ENCODE measurements around the gene RAB5IF.

GRCh38 chr20:36563374-36563773, 42.2 kb upstream of the RAB5IF start:
- no peak for TF ChIP-seq POLR2A (IDR thresholded peaks at IDR 0.05)
- no peak for TF ChIP-seq CTCF (IDR thresholded peaks at IDR 0.05)
